ENCODE measurements around the gene ADGRL2. TPM values are rescaled to one million over a fixed set of nuclear protein-coding genes. Genes with fewer than 3 reads are reported as not detected.
A peak's percentile ranks its signal among the peaks of the same experiment; 100 is the strongest.

The ADGRL2 gene
- total and polyA plus RNA-seq, 11 donors = 16.9 to 82.8 (median 54.3) TPM

GRCh38 chr1:82013702-82014101, 213.0 kb downstream of the ADGRL2 start:
- no peak for ATAC-seq
- intact Hi-C loops (cut with DNase I) = no loop called here
- Histone ChIP-seq H3K4me1 (peaks cover 0 to 3% (median 0%) of the 10 kb centered on the region in 12 donors), H3K27me3 (no peaks in the 10 kb centered on the region), H3K36me3 (no peaks in the 10 kb centered on the region), H3K27ac (no peak overlapping the region), H3K9me3 (no peaks in the 10 kb centered on the region), H3K4me3 (no peak overlapping the region)
- DNase-seq = no peak
- TF ChIP-seq POLR2A (IDR thresholded peaks at IDR 0.05) = no peak
- TF ChIP-seq, protein P1, sequence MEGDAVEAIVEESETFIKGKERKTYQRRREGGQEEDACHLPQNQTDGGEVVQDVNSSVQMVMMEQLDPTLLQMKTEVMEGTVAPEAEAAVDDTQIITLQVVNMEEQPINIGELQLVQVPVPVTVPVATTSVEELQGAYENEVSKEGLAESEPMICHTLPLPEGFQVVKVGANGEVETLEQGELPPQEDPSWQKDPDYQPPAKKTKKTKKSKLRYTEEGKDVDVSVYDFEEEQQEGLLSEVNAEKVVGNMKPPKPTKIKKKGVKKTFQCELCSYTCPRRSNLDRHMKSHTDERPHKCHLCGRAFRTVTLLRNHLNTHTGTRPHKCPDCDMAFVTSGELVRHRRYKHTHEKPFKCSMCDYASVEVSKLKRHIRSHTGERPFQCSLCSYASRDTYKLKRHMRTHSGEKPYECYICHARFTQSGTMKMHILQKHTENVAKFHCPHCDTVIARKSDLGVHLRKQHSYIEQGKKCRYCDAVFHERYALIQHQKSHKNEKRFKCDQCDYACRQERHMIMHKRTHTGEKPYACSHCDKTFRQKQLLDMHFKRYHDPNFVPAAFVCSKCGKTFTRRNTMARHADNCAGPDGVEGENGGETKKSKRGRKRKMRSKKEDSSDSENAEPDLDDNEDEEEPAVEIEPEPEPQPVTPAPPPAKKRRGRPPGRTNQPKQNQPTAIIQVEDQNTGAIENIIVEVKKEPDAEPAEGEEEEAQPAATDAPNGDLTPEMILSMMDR (IDR thresholded peaks at IDR 0.05) = peak in 1 of 12 donors; percentile 24

DNA sequence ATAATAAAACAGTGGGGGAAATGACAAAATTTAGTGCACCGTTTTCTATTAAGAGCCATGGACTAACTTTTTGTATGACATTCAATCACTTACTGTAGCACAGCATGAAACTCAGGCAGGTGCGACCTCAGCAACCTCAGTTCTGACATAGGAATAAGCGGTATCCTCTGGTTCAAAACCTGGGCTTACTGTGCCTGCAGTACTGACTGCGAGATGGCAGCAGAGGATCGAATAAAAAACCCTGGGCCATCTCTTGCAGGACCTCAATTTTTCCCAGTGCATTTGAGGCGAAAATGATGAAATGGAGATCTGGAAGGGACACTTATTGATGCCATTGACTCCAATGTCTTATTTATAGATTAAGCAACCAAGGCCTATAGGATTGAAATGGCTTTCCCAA, 214.7 kb downstream of the ADGRL2 start:
- TF ChIP-seq, protein P1 (IDR thresholded peaks at IDR 0.05) = no peak
- no peak for TF ChIP-seq POLR2A (IDR thresholded peaks at IDR 0.05)
- no peak for DNase-seq

DNA sequence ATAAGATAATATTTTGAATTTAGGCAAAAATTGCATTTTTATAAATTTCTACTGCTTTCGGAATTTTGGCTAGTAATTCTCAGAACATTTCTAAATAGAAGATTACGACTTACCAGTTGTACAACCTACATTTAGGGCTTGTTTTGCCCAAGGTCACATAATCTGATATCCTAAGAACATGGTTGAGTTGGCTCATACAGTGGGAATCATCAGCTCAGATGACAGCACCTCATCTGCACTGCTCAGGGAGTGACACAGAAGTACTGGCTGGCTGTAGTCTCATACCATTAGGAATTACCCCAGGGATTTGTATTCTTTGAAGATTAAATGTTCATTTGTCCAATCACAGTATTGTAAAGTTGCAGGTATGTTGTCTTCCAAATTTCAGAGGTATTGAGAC, 217.6 kb downstream of the ADGRL2 start:
- peak in 2 of 4 donors; percentile 75 to 84 for ATAC-seq
- WGBS, 4 donors = 53 to 84% (median 79%) methylated on average over 2 of the region's 2 CpGs
- intact Hi-C loops (cut with DNase I) = no loop called here

More for the DNA sequence above, 214.7 kb downstream of the ADGRL2 start:
- Histone ChIP-seq H3K27ac (no peak overlapping the region), H3K4me1 (peaks cover 0 to 3% (median 0%) of the 10 kb centered on the region in 12 donors), H3K9me3 (peaks cover 0 to 2% (median 0%) of the 10 kb centered on the region in 12 donors), H3K36me3 (no peaks in the 10 kb centered on the region), H3K4me3 (no peak overlapping the region), H3K27me3 (no peaks in the 10 kb centered on the region)
- intact Hi-C loops (cut with DNase I) = no loop called here
- WGBS, 4 donors = 85 to 94% (median 90%) methylated on average over 6 of the region's 6 CpGs
- no peak for ATAC-seq

GRCh38 chr1:82019508-82019907, 218.8 kb downstream of the ADGRL2 start:
- no peak for DNase-seq
- 51 to 67% (median 63%) methylated on average over 1 of the region's 1 CpG for WGBS, 4 donors
- no peak overlapping the region for H3K4me3 ChIP-seq
- no peaks in the 10 kb centered on the region for H3K27me3 ChIP-seq
- ATAC-seq = no peak
- no peaks in the 10 kb centered on the region for H3K36me3 ChIP-seq
- intact Hi-C loops (cut with DNase I) = no loop called here
- H3K27ac ChIP-seq = no peak overlapping the region
- H3K4me1 ChIP-seq = peaks cover 0 to 3% (median 0%) of the 10 kb centered on the region in 12 donors
- peaks cover 0 to 7% (median 0%) of the 10 kb centered on the region in 12 donors for H3K9me3 ChIP-seq
- TF ChIP-seq, protein P1 (IDR thresholded peaks at IDR 0.05) = no peak
- no peak for TF ChIP-seq POLR2A (IDR thresholded peaks at IDR 0.05)

More for the DNA sequence above, 217.6 kb downstream of the ADGRL2 start:
- no peak for DNase-seq
- TF ChIP-seq POLR2A (IDR thresholded peaks at IDR 0.05) = no peak
- TF ChIP-seq, protein P1 (IDR thresholded peaks at IDR 0.05) = no peak
- Histone ChIP-seq H3K27me3 (no peaks in the 10 kb centered on the region), H3K27ac (no peak overlapping the region), H3K36me3 (no peaks in the 10 kb centered on the region), H3K4me3 (no peak overlapping the region), H3K9me3 (peaks cover 0 to 7% (median 0%) of the 10 kb centered on the region in 12 donors), H3K4me1 (peaks cover 0 to 3% (median 0%) of the 10 kb centered on the region in 12 donors)
